Transverse colon (tissue), 4 donors: ENCODE data around the gene UAP1L1. TPM values are rescaled to one million over a fixed set of nuclear protein-coding genes. Genes with fewer than 3 reads are reported as not detected.

Source experiments
- DNase-seq: peaks from one replicate; pipeline ENCODE4 v3.0.0-alpha.2; 2019
- H3K27ac ChIP-seq, 4 donors: fragments of 200-600 bp; sonication (generic); 2 replicates each; pipeline ENCODE4 v1.5.1; 2016 to 2018; ENCODE audit warnings: inconsistent platforms in 4 of 4
- H3K27me3 ChIP-seq: fragments of 200-600 bp; sonication (generic); 2 replicates; pipeline ENCODE4 v1.5.1; 2017; ENCODE audit warnings: inconsistent platforms
- H3K36me3 ChIP-seq, 4 donors: fragments of 200-600 bp; sonication (generic); 2 replicates each; pipeline ENCODE4 v1.5.1; 2017 to 2019; ENCODE audit warnings: inconsistent platforms in 4 of 4
- H3K4me1 ChIP-seq, 4 donors: fragments of 200-600 bp; sonication (generic); 2 replicates each; pipeline ENCODE4 v1.5.1; 2017 to 2020; ENCODE audit warnings: inconsistent platforms in 4 of 4
- H3K4me3 ChIP-seq, 4 donors: fragments of 200-600 bp; sonication (generic); 1 replicate in 1 of 4; 2 replicates in 3 of 4; pipeline versions ENCODE4 v1.5.1 to v1.6.1; 2017 to 2019; ENCODE audit warnings: inconsistent platforms in 4 of 4
- H3K9me3 ChIP-seq, 2 donors: fragments of 200-600 bp; sonication (generic); 2 replicates each; pipeline ENCODE4 v1.5.1; 2017 to 2019; ENCODE audit warnings: inconsistent platforms in 2 of 2
- EP300 ChIP-seq: sonication (generic); formaldehyde crosslinking; IDR thresholded peaks from one replicate; pipeline ENCODE4 v1.6.1; 2017; ENCODE audit warnings: antibody characterized with exemption, low read depth
- POLR2A ChIP-seq: fragments of 450-650 bp; IDR thresholded peaks from one replicate; pipeline ENCODE4 v1.6.1; 2016; ENCODE audit warnings: antibody characterized with exemption, mild to moderate bottlenecking, moderate library complexity
- POLR2AphosphoS5 ChIP-seq, 3 donors: sonication (generic); formaldehyde crosslinking; IDR thresholded peaks; one replicate each; pipeline ENCODE4 v1.6.1; 2016; ENCODE audit warnings: antibody characterized with exemption in 3 of 3
- WGBS, 2 donors: methylation state at CpG; one replicate each; pipeline ENCODE4 v1.1.5; 2018; ENCODE audit warnings: low coverage in 1 of 2; 5-methylcytosine and 5-hydroxymethylcytosine counted together
- in situ Hi-C, 4 donors: fragments of 200-750 bp; cut with MboI; loops; one replicate each; pipeline versions ENCODE4 v1.15.0 to v1.15.1; 2017; ENCODE audit warnings: low sequenced_read_pairs in 3 of 4, low pct_ligation_motif_present in 1 of 4, low pct_unique_long_range_greater_than_20kb in 1 of 4
- intact Hi-C: fragments of 100-400 bp; cut with DNase I; formaldehyde crosslinking; loops from one replicate; pipeline ENCODE4 v1.15.1; 2023; ENCODE audit warnings: low total_unique reads
- total RNA-seq, 4 donors: library from RNA; depleted of rRNA; stranded (reverse); fragments of >200 nt; gene quantifications; one replicate each; pipeline ENCODE4 v1.1.0, GENCODE V29; 2016
- TF ChIP-seq, protein P1 (sequence below), 5 experiments: fragments of 200-600 bp in 3 of 5; fragments of 450-650 bp in 2 of 5; sonication (generic) in 3 of 5; IDR thresholded peaks; 1 replicate in 2 of 5; 2 replicates in 3 of 5; pipeline ENCODE4 v1.5.1; 2016 to 2017; ENCODE audit warnings: antibody characterized with exemption in 5 of 5, inconsistent platforms in 3 of 5, mild to moderate bottlenecking in 2 of 5, moderate library complexity in 1 of 5

The UAP1L1 gene
- total RNA-seq, 4 donors from 2014 or later: 6.4 to 28.8 (median 11.7) TPM

DNA sequence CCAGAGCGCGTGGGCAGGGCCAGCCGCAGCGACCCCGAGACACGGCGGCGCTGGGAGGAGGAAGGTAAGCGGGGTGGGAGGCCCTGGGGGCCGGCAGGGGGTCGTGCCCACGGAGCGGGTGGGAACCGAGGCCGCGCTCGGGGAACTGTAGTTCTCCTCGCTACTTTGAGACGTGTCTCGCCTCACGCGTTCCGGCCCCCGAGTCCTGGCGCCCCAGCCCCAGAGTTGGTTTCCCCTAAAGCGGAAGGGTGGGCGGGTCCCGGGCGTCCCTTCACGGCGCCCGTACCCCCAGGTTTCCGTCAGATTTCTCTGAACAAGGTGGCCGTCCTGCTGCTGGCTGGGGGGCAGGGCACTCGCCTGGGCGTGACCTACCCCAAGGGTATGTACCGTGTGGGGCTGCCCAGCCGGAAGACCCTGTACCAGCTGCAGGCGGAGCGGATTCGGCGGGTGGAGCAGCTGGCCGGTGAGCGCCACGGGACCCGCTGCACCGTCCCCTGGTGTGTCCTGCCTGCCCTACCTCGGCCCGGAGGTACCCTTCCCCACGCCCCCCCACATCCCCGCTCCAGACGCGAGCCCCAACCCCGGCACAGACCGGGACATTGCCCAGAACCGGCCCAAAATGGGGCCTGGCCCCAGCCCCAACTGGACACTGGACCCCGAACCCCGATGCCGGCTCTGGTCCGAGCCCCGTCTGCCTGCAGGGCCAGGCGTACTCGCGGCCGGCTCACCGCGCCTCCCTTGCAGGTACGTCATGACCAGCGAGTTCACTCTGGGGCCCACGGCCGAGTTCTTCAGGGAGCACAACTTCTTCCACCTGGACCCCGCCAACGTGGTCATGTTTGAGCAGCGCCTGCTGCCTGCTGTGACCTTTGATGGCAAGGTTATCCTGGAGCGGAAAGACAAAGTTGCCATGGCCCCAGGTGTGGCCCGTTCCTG lies 709 bp downstream of the UAP1L1 start:
- H3K4me3 ChIP-seq: peak overlapping the region; percentile 43 to 74 (median 58)
- no peak for TF ChIP-seq POLR2AphosphoS5 (IDR thresholded peaks at IDR 0.05)
- no peak for TF ChIP-seq POLR2A
- TF ChIP-seq, protein P1, sequence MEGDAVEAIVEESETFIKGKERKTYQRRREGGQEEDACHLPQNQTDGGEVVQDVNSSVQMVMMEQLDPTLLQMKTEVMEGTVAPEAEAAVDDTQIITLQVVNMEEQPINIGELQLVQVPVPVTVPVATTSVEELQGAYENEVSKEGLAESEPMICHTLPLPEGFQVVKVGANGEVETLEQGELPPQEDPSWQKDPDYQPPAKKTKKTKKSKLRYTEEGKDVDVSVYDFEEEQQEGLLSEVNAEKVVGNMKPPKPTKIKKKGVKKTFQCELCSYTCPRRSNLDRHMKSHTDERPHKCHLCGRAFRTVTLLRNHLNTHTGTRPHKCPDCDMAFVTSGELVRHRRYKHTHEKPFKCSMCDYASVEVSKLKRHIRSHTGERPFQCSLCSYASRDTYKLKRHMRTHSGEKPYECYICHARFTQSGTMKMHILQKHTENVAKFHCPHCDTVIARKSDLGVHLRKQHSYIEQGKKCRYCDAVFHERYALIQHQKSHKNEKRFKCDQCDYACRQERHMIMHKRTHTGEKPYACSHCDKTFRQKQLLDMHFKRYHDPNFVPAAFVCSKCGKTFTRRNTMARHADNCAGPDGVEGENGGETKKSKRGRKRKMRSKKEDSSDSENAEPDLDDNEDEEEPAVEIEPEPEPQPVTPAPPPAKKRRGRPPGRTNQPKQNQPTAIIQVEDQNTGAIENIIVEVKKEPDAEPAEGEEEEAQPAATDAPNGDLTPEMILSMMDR (IDR thresholded peaks at IDR 0.05): no peak
- TF ChIP-seq EP300: no peak
- peaks cover 16 to 32% (median 24%) of the 10 kb centered on the region in 4 donors for H3K4me1 ChIP-seq
- peak; percentile 59 for DNase-seq
- intact Hi-C loops: no loop called here
- in situ Hi-C loops: no loop called here
- no peaks in the 10 kb centered on the region for H3K36me3 ChIP-seq
- H3K9me3 ChIP-seq: no peaks in the 10 kb centered on the region
- 0 to 24% methylated on average over 18 to 42 of the region's 76 CpGs for WGBS, 2 donors
- peaks cover 23% of the 10 kb centered on the region for H3K27me3 ChIP-seq
- peak overlapping the region; percentile 56 to 73 (median 66) for H3K27ac ChIP-seq

DNA sequence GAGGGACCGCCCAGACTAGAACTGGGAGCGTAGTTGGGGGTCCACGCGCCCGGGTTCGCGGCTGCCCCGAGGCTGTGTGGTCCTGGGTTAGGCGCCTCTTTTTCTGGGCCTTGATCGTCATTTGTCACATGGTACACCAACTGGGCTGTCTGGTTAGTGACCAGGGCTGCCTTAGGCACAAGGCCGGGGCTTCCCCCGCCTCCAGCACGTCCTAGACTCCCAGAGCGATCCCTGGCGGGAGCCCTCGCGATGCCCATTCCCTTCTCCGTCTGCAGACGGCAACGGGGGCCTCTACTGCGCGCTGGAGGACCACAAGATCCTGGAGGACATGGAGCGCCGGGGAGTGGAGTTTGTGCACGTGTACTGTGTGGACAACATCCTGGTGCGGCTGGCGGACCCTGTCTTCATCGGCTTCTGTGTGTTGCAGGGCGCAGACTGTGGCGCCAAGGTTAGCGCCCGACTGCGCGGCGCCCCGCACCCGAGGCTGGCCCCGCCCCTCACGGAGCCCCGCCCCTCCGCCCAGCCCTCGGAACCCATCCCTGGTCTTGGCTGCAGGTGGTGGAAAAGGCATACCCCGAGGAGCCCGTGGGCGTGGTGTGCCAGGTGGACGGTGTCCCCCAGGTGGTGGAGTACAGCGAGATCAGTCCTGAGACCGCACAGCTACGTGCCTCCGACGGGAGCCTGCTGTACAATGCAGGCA lies 1.5 kb downstream of the UAP1L1 start:
- Histone ChIP-seq H3K36me3 (no peaks in the 10 kb centered on the region), H3K9me3 (no peaks in the 10 kb centered on the region), H3K4me1 (peaks cover 16 to 33% (median 24%) of the 10 kb centered on the region in 4 donors), H3K27ac (peak overlapping the region in 3 of 4 donors; percentile 45 to 70 (median 63)), H3K4me3 (peak overlapping the region in 2 of 4 donors; percentile 45 to 71), H3K27me3 (peaks cover 23% of the 10 kb centered on the region)
- peak; percentile 58 for DNase-seq
- in situ Hi-C loops: no loop called here
- intact Hi-C loops: no loop called here
- TF ChIP-seq EP300: no peak
- peak in 1 of 3 donors; percentile 27 for TF ChIP-seq POLR2AphosphoS5 (IDR thresholded peaks at IDR 0.05)
- TF ChIP-seq, protein P1 (IDR thresholded peaks at IDR 0.05): no peak
- WGBS, 2 donors: 55% methylated on average over 22 of the region's 51 CpGs; no CpG with 5 or more reads in 1 of the 2 donors

DNA sequence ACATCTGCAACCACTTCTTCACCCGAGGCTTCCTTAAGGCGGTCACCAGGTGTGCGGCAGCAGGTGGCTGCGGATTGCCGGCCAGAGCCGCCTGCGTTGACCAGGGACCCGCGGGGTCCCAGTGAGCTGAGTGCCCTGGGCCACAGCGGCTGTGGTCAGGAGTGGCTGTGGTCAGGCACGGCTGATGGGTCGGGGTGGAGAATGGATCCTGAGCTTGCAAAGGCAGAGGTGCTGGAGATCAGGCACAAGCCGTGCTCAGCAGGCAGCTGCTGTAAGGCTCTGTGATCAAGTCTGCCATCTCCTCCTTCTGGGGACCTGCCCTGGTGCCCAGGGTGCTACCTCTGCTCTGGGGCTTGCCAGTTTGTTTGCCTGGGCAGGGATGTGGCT lies 2.1 kb downstream of the UAP1L1 start:
- in situ Hi-C loops: no loop called here
- intact Hi-C loops: no loop called here

More for the DNA sequence above, 2.1 kb downstream of the UAP1L1 start:
- no peak overlapping the region for H3K27ac ChIP-seq
- peaks cover 16 to 33% (median 24%) of the 10 kb centered on the region in 4 donors for H3K4me1 ChIP-seq
- WGBS, 2 donors: 56% methylated on average over 13 of the region's 13 CpGs; no CpG with 5 or more reads in 1 of the 2 donors
- TF ChIP-seq EP300: no peak
- TF ChIP-seq POLR2AphosphoS5 (IDR thresholded peaks at IDR 0.05): no peak
- TF ChIP-seq, protein P1 (IDR thresholded peaks at IDR 0.05): no peak
- TF ChIP-seq POLR2A: no peak
- H3K9me3 ChIP-seq: no peaks in the 10 kb centered on the region
- H3K27me3 ChIP-seq: peaks cover 23% of the 10 kb centered on the region
- H3K4me3 ChIP-seq: no peak overlapping the region
- no peaks in the 10 kb centered on the region for H3K36me3 ChIP-seq
- DNase-seq: no peak
